ENCODE data around the gene SCN2A.
"Not testable (repeated sequence)": the region's sequence is repeated elsewhere in the genome, so short reads cannot be mapped to it uniquely, and the experiment has no call there.

Gene SCN2A

DNA sequence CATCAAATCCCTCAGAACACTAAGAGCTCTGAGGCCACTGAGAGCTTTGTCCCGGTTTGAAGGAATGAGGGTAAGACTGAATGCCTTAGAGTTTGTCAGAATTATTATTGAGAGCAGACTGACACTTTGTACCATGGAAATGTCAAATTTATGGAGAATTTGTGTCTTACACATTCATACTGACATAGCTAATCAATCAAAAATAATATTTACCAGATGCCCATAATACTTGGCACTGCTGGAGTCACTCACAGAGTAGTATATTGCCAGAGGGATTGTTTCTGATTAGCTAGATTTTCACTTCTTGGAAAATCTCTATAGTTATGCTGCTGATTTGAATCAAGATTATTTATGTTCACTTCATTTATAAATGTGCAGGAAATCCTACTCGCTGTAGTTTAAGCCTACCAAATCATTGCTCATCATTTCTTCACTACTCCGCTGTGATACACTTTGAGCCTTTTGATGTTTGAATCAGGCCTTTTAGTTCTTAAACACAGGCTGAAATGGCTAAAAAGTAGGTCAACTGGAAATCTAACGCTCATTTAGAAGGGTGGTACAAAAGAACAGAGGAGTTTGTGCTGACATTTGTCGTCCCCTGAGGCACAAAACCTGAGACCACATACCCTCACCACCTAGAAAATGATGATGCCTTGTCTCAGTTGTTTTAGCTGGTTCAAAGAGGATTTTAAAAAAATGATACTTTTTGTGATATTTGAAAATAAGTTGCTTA lies 134.2 kb downstream of the SCN2A start:
- Histone ChIP-seq H3K4me1 (ENCODE audit: control insufficient read depth in 1 of 2, insufficient read depth in 1 of 2, low read depth in 1 of 2, low read length in 1 of 2) (no peaks in the 10 kb centered on the region), H3K27ac (no peak overlapping the region), H3K4me3 (ENCODE audit: low read depth in 1 of 2, low read length in 1 of 2) (no peak overlapping the region), H3K9me3 (no peaks in the 10 kb centered on the region), H3K27me3 (no peaks in the 10 kb centered on the region), H3K36me3 (no peaks in the 10 kb centered on the region)
- TF ChIP-seq, protein P1, sequence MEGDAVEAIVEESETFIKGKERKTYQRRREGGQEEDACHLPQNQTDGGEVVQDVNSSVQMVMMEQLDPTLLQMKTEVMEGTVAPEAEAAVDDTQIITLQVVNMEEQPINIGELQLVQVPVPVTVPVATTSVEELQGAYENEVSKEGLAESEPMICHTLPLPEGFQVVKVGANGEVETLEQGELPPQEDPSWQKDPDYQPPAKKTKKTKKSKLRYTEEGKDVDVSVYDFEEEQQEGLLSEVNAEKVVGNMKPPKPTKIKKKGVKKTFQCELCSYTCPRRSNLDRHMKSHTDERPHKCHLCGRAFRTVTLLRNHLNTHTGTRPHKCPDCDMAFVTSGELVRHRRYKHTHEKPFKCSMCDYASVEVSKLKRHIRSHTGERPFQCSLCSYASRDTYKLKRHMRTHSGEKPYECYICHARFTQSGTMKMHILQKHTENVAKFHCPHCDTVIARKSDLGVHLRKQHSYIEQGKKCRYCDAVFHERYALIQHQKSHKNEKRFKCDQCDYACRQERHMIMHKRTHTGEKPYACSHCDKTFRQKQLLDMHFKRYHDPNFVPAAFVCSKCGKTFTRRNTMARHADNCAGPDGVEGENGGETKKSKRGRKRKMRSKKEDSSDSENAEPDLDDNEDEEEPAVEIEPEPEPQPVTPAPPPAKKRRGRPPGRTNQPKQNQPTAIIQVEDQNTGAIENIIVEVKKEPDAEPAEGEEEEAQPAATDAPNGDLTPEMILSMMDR (IDR thresholded peaks at IDR 0.05): no peak

DNA sequence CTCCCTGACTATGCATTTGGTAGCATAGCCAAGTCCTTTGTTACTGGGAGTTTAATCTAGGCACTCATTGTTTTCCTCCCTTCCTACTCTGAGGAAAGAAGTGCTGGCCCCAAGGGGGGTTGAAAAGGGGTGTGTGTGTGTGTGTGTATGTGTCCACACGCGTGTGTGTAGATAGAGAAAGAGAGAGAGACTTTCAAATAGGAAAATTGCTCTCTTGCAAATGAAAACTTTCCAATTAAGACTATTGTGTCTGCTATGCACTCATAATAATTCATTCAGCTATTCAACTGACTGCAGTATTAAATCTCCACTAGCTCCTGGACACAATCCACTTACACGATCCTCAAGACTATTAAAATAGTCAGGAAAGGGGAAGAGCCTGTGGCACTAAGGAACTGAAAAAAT lies 137.4 kb downstream of the SCN2A start:
- no peaks in the 10 kb centered on the region for H3K27me3 ChIP-seq
- H3K36me3 ChIP-seq: no peaks in the 10 kb centered on the region
- H3K27ac ChIP-seq: no peak overlapping the region
- no peaks in the 10 kb centered on the region for H3K4me1 ChIP-seq (ENCODE audit: control insufficient read depth in 1 of 2, insufficient read depth in 1 of 2, low read depth in 1 of 2, low read length in 1 of 2)
- no peak overlapping the region for H3K4me3 ChIP-seq (ENCODE audit: low read depth in 1 of 2, low read length in 1 of 2)
- TF ChIP-seq, protein P1 (IDR thresholded peaks at IDR 0.05): no peak
- no peaks in the 10 kb centered on the region for H3K9me3 ChIP-seq

DNA sequence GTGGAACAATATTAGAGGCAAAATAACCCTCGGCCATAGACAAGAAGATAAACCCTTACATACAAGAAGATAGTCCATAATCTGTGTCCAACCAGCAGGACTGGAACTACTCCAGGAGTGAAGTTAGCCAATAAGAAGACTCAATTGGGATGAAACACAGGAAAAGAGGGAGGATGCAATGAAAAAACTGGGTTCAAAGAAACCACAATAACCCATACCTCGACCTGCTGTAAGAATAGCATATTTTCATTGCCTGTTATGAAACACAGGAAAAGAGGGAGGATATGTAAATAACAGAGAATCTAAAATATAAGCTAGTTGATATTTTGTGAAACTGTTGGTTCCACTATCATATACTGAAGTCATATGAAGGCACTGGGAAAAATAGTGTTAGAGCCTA lies 143.1 kb downstream of the SCN2A start:
- no peak overlapping the region for H3K4me3 ChIP-seq (ENCODE audit: low read depth in 1 of 2, low read length in 1 of 2)
- no peaks in the 10 kb centered on the region for H3K9me3 ChIP-seq
- no peaks in the 10 kb centered on the region for H3K27me3 ChIP-seq
- H3K27ac ChIP-seq: no peak overlapping the region
- no peaks in the 10 kb centered on the region for H3K36me3 ChIP-seq
- TF ChIP-seq, protein P1 (IDR thresholded peaks at IDR 0.05): no peak
- no peaks in the 10 kb centered on the region for H3K4me1 ChIP-seq (ENCODE audit: control insufficient read depth in 1 of 2, insufficient read depth in 1 of 2, low read depth in 1 of 2, low read length in 1 of 2)

DNA sequence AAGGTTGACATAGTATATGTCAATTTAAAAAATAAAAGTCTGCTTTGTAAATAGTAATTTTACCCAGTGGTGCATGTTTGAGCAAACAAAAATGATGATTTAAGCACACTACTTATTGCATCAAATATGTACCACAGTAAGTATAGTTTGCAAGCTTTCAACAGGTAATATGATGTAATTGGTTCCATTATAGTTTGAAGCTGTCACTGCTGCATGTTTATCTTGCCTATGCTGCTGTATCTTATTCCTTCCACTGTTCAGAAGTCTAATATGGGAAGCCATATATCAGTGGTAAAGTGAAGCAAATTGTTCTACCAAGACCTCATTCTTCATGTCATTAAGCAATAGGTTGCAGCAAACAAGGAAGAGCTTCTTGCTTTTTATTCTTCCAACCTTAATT lies 151.7 kb downstream of the SCN2A start:
- Histone ChIP-seq H3K4me3 (ENCODE audit: low read depth in 1 of 2, low read length in 1 of 2) (no peak overlapping the region), H3K36me3 (no peaks in the 10 kb centered on the region), H3K4me1 (ENCODE audit: control insufficient read depth in 1 of 2, insufficient read depth in 1 of 2, low read depth in 1 of 2, low read length in 1 of 2) (no peaks in the 10 kb centered on the region), H3K9me3 (no peaks in the 10 kb centered on the region), H3K27me3 (peaks cover 1% of the 10 kb centered on the region), H3K27ac (no peak overlapping the region)
- TF ChIP-seq, protein P1 (IDR thresholded peaks at IDR 0.05): no peak

DNA sequence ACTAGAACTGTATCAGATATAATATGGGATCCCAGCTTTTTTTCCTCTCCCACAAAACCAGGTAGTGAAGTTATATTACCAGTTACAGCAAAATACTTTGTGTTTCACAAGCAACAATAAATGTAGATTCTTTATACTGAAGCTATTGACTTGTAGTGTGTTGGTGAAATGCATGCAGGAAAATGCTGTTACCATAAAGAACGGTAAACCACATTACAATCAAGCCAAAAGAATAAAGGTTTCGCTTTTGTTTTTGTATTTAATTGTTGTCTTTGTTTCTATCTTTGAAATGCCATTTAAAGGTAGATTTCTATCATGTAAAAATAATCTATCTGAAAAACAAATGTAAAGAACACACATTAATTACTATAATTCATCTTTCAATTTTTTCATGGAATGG lies 152.6 kb downstream of the SCN2A start:
- Histone ChIP-seq H3K36me3 (no peaks in the 10 kb centered on the region), H3K27ac (no peak overlapping the region), H3K4me1 (ENCODE audit: control insufficient read depth in 1 of 2, insufficient read depth in 1 of 2, low read depth in 1 of 2, low read length in 1 of 2) (no peaks in the 10 kb centered on the region), H3K9me3 (no peaks in the 10 kb centered on the region), H3K27me3 (peaks cover 8% of the 10 kb centered on the region), H3K4me3 (ENCODE audit: low read depth in 1 of 2, low read length in 1 of 2) (no peak overlapping the region)
- TF ChIP-seq, protein P1 (IDR thresholded peaks at IDR 0.05): no peak

DNA sequence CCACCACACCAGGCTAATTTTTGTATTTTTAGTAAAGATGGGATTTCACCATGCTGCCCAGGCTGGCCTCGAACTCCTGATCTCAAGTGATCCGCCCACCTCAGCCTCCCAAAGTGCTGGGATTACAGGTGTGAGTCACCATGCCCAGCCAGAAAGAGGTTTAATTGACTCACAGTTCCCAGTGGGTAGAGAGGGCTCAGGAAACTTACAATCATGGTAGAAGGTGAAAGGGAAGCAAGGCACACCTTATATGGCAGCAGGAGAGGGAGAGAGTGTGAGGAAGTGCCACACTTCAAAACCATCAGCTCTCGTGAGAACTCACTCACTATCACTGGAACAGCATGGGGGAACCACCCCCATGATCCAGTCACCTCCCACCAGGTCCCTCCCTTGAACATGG lies 159.4 kb downstream of the SCN2A start:
- not testable (repeated sequence) for H3K9me3 ChIP-seq; H3K4me3 ChIP-seq (ENCODE audit: low read depth in 1 of 2, low read length in 1 of 2); H3K27ac ChIP-seq; H3K4me1 ChIP-seq (ENCODE audit: control insufficient read depth in 1 of 2, insufficient read depth in 1 of 2, low read depth in 1 of 2, low read length in 1 of 2); H3K36me3 ChIP-seq
- peaks cover 15% of the 10 kb centered on the region for H3K27me3 ChIP-seq

All from neutrophil (primary cell).